Measurements from ENCODE around the gene SASH1. TPM values are rescaled to one million over a fixed set of nuclear protein-coding genes. Genes with fewer than 3 reads are reported as not detected.

SASH1 gene
- total RNA-seq, 1 donor: 39.7 TPM

GRCh38 chr6:148509119-148509799 lies 166.6 kb downstream of the SASH1 start:
- TF ChIP-seq CTCF (IDR thresholded peaks at IDR 0.05; ENCODE audit: insufficient read depth, low read depth, low read length): no peak
- H3K4me3 ChIP-seq (ENCODE audit: low read depth, low read length): peak overlapping the region; percentile 60
- DNase-seq (ENCODE audit: low read depth): peak; percentile 71

GRCh38 chr6:148509800-148510581 lies 167.4 kb downstream of the SASH1 start:
- peak overlapping the region; percentile 60 for H3K4me3 ChIP-seq (ENCODE audit: low read depth, low read length)

DNA sequence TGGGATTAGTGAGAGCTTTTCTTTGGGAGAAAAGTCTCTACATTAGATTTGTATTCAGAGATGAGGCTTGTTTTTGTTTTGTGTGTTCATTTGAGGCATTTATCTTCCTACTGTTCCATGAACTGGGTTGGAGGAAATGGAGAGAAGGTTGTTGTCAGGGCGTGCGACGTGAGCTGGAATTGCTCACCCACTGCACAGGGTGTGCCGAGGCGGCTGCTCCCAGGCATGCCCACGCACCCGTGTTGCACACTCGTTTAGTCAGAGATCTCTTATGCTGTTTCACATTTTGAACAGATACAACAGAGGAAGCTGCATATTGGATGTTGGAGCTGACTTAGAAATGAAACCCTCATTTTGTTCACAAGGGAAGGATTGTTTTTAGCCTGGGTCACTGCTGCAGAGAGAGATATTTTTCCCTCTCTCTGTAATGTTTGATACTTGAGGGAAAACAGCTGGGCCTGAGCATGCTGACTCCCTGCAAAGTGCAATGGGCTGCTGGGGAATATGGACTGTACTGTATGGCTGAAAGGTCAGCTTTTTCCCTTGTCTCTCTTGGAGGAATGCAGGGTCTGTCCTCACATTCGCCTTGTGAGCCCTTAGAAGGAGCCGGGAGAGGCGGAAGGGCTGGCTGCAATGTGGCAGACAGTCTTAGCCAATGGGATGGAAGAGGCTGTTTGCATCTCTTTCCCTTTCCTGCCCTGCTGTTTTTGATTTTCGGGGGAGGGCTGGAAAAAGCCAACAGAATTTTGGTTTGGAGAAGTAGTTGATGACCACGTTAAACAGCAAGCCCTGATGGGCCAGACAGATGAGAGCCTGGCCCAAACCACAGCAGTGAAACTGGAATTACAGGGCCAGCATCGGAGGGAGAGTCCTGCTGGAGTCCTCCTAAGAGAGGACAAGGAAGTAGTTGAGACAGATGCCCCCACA lies 170.8 kb downstream of the SASH1 start:
- no peak overlapping the region for H3K4me3 ChIP-seq (ENCODE audit: low read depth, low read length)
- TF ChIP-seq CTCF (IDR thresholded peaks at IDR 0.05; ENCODE audit: insufficient read depth, low read depth, low read length): no peak
- peak; percentile 69 for DNase-seq (ENCODE audit: low read depth)

More at GRCh38 chr6:148509800-148510581, 167.4 kb downstream of the SASH1 start:
- peak; percentile 99 for DNase-seq (ENCODE audit: low read depth)
- TF ChIP-seq CTCF (IDR thresholded peaks at IDR 0.05; ENCODE audit: insufficient read depth, low read depth, low read length): no peak

- no peak for DNase-seq (ENCODE audit: low read depth)
- no peak overlapping the region for H3K4me3 ChIP-seq (ENCODE audit: low read depth, low read length)
Measured at GRCh38 chr6:148514091-148514845, 171.6 kb downstream of the SASH1 start.

GRCh38 chr6:148516217-148516616 lies 173.6 kb downstream of the SASH1 start:
- TF ChIP-seq CTCF (IDR thresholded peaks at IDR 0.05; ENCODE audit: insufficient read depth, low read depth, low read length): no peak
- DNase-seq (ENCODE audit: low read depth): no peak
- H3K4me3 ChIP-seq (ENCODE audit: low read depth, low read length): no peak overlapping the region

More at GRCh38 chr6:148514091-148514845, 171.6 kb downstream of the SASH1 start:
- no peak for TF ChIP-seq CTCF (IDR thresholded peaks at IDR 0.05; ENCODE audit: insufficient read depth, low read depth, low read length)

DNA sequence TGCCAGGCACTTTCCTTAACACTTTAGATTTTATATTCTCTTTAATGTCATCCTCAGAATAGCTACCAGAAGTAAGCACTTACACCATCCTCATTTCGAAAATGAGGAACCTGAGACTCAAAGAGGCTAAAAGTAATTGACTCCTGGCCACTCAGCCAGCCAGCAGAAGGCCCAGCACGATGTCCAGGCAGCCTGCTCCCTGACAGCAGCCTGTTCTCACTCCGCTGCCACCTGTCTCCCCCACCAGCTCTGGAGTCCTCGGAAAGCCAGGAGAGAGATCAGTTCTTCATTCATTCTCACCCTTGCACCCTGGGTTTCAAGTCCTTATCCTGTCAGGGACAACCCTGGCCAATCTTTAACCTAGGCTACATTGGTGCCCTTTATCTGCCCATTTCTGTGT lies 174.0 kb downstream of the SASH1 start:
- no peak for TF ChIP-seq CTCF (IDR thresholded peaks at IDR 0.05; ENCODE audit: insufficient read depth, low read depth, low read length)

More for the DNA sequence above, 174.0 kb downstream of the SASH1 start:
- no peak overlapping the region for H3K4me3 ChIP-seq (ENCODE audit: low read depth, low read length)
- DNase-seq (ENCODE audit: low read depth): no peak
